ENCODE results near the gene IQGAP2.

Gene IQGAP2

GRCh38 chr5:76469656-76470290 lies 66.7 kb downstream of the IQGAP2 start:
- DNase-seq (ENCODE audit: low read depth), result no peak
- TF ChIP-seq, protein P1, sequence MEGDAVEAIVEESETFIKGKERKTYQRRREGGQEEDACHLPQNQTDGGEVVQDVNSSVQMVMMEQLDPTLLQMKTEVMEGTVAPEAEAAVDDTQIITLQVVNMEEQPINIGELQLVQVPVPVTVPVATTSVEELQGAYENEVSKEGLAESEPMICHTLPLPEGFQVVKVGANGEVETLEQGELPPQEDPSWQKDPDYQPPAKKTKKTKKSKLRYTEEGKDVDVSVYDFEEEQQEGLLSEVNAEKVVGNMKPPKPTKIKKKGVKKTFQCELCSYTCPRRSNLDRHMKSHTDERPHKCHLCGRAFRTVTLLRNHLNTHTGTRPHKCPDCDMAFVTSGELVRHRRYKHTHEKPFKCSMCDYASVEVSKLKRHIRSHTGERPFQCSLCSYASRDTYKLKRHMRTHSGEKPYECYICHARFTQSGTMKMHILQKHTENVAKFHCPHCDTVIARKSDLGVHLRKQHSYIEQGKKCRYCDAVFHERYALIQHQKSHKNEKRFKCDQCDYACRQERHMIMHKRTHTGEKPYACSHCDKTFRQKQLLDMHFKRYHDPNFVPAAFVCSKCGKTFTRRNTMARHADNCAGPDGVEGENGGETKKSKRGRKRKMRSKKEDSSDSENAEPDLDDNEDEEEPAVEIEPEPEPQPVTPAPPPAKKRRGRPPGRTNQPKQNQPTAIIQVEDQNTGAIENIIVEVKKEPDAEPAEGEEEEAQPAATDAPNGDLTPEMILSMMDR (conservative IDR thresholded peaks at IDR 0.05; ENCODE audit: low read depth, low read length), result no peak
- no peak overlapping the region for H3K4me3 ChIP-seq (ENCODE audit: low read depth, low read length)

DNA sequence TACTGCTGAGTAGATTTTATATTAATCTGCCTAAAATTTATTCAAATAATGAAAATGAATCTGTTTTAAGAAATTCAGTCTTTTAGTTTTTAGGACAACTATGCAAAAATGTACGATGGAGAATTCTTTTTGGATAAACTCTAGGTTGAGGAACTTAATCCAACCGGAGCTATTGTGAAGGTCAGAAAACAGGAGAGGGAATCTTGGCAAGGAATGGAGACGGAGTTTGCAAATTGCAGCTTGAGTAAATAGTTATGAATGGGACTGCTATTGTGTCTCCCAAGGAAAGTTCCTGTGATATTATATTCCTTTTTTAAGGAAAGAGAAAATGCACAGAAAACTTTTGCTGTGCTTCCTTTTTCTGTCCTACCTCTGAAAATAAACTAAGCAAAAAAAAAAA lies 67.9 kb downstream of the IQGAP2 start:
- no peak overlapping the region for H3K4me3 ChIP-seq (ENCODE audit: low read depth, low read length)
- DNase-seq (ENCODE audit: low read depth), result no peak
- TF ChIP-seq, protein P1 (conservative IDR thresholded peaks at IDR 0.05; ENCODE audit: low read depth, low read length), result no peak

GRCh38 chr5:76471406-76471805 lies 68.3 kb downstream of the IQGAP2 start:
- TF ChIP-seq, protein P1 (conservative IDR thresholded peaks at IDR 0.05; ENCODE audit: low read depth, low read length), result no peak
- H3K4me3 ChIP-seq (ENCODE audit: low read depth, low read length), result no peak overlapping the region
- no peak for DNase-seq (ENCODE audit: low read depth)

DNA sequence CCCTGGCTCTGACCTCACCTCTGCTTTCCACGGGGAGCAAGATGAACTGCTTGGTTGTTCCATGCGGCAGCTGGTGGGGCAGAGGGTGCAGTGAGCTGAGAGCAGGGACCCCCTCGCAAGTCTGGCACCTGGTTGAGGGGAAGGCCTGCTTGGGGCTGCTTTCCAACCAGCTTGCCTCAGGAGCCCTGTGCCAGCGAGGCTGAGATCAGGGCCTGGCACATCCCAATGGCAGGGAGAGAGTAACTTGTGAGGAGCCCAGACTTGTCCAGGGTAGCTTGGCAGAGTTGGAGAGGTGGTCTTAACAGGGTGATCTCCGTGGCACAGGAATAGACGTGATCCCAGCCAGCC lies 68.9 kb downstream of the IQGAP2 start:
- no peak for DNase-seq (ENCODE audit: low read depth)
- TF ChIP-seq, protein P1 (conservative IDR thresholded peaks at IDR 0.05; ENCODE audit: low read depth, low read length), result no peak
- H3K4me3 ChIP-seq (ENCODE audit: low read depth, low read length), result no peak overlapping the region

DNA sequence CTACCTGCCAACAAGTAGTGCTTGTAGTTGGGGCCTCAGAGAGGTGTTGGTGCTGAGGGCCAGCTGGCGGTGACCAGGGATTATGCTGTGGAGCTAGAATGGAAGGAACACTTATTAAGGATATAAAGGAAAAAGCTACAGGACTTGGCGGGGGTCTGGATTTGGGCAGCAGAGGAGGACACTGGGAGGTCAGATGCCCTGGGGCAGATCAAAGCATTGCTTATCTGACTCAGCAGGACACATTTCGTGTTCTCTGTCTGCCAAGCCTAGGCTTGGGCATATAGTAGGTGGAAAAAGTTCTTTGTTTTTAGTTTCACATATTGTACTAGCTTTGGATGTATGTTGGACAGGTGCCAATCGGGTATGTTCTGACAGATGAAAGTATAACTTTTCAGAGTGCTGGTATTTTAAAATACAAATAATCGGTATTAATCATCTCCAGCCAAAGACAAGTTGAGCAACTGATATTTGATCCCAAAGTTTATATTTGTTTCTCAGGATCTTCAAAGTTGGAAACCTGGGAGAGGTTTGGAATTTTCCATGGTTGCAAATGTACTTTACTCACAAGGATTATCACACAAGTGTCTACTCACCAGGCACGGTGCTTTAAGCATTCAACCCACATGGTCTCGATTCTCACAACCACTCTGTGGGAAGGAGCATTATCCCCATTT lies 69.4 kb downstream of the IQGAP2 start:
- TF ChIP-seq, protein P1 (conservative IDR thresholded peaks at IDR 0.05; ENCODE audit: low read depth, low read length), result no peak
- peak; percentile 7 for DNase-seq (ENCODE audit: low read depth)
- no peak overlapping the region for H3K4me3 ChIP-seq (ENCODE audit: low read depth, low read length)

GRCh38 chr5:76473009-76473336 lies 69.9 kb downstream of the IQGAP2 start:
- H3K4me3 ChIP-seq (ENCODE audit: low read depth, low read length), result no peak overlapping the region
- TF ChIP-seq, protein P1 (conservative IDR thresholded peaks at IDR 0.05; ENCODE audit: low read depth, low read length), result no peak
- DNase-seq (ENCODE audit: low read depth), result no peak

- no peak for DNase-seq (ENCODE audit: low read depth)
- no peak overlapping the region for H3K4me3 ChIP-seq (ENCODE audit: low read depth, low read length)
- TF ChIP-seq, protein P1 (conservative IDR thresholded peaks at IDR 0.05; ENCODE audit: low read depth, low read length), result no peak
These were observed 70.6 kb downstream of the IQGAP2 start for GRCh38 chr5:76473661-76474060.
